ENCODE results near the gene CRYL1.

DNA sequence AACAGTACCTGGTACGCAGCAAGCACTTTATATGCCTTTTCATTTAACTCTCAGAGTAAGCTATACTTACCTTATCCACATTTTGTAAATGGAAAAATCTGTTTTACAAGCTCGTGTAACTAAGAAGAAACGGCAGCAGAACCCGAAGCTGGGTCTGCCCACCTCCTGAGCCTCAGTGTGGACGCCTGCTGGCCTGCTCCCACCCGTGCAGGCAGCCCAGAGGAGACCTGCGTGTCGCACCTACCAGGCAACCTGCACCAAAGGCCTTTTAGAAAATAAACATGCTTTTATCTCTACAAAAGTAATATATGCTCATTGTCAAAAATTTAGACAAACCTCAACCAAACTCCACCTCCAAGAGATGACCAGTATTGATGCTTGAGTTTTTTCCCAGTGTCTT lies 62.7 kb downstream of the CRYL1 start:
- TF ChIP-seq, protein P1, sequence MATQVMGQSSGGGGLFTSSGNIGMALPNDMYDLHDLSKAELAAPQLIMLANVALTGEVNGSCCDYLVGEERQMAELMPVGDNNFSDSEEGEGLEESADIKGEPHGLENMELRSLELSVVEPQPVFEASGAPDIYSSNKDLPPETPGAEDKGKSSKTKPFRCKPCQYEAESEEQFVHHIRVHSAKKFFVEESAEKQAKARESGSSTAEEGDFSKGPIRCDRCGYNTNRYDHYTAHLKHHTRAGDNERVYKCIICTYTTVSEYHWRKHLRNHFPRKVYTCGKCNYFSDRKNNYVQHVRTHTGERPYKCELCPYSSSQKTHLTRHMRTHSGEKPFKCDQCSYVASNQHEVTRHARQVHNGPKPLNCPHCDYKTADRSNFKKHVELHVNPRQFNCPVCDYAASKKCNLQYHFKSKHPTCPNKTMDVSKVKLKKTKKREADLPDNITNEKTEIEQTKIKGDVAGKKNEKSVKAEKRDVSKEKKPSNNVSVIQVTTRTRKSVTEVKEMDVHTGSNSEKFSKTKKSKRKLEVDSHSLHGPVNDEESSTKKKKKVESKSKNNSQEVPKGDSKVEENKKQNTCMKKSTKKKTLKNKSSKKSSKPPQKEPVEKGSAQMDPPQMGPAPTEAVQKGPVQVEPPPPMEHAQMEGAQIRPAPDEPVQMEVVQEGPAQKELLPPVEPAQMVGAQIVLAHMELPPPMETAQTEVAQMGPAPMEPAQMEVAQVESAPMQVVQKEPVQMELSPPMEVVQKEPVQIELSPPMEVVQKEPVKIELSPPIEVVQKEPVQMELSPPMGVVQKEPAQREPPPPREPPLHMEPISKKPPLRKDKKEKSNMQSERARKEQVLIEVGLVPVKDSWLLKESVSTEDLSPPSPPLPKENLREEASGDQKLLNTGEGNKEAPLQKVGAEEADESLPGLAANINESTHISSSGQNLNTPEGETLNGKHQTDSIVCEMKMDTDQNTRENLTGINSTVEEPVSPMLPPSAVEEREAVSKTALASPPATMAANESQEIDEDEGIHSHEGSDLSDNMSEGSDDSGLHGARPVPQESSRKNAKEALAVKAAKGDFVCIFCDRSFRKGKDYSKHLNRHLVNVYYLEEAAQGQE (IDR thresholded peaks at IDR 0.05; ENCODE audit: borderline replicate concordance) = no peak
- TF ChIP-seq, protein P1 (CRISPR knock-in tag; IDR thresholded peaks at IDR 0.05; ENCODE audit: low read depth) = no peak
- TF ChIP-seq, protein P2, sequence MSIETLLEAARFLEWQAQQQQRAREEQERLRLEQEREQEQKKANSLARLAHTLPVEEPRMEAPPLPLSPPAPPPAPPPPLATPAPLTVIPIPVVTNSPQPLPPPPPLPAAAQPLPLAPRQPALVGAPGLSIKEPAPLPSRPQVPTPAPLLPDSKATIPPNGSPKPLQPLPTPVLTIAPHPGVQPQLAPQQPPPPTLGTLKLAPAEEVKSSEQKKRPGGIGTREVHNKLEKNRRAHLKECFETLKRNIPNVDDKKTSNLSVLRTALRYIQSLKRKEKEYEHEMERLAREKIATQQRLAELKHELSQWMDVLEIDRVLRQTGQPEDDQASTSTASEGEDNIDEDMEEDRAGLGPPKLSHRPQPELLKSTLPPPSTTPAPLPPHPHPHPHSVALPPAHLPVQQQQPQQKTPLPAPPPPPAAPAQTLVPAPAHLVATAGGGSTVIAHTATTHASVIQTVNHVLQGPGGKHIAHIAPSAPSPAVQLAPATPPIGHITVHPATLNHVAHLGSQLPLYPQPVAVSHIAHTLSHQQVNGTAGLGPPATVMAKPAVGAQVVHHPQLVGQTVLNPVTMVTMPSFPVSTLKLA (conservative IDR thresholded peaks at IDR 0.05) = no peak
- TF ChIP-seq TARDBP (IDR thresholded peaks at IDR 0.05) (no peak), EZH2 (IDR thresholded peaks at IDR 0.05; ENCODE audit: borderline replicate concordance, low read depth, low read length) (no peak), ARNT (IDR thresholded peaks at IDR 0.05) (no peak), FOXM1 (IDR thresholded peaks at IDR 0.05; ENCODE audit: low read depth) (no peak), FOXM1 (CRISPR knock-in tag; IDR thresholded peaks at IDR 0.05; ENCODE audit: low read depth) (no peak), ARHGAP35 (IDR thresholded peaks at IDR 0.05; ENCODE audit: partially characterized antibody) (no peak), CBFB (CRISPR knock-in tag; IDR thresholded peaks at IDR 0.05) (no peak), SETDB1 (IDR thresholded peaks at IDR 0.05; ENCODE audit: low read length) (no peak)
- TF ChIP-seq, protein P3, sequence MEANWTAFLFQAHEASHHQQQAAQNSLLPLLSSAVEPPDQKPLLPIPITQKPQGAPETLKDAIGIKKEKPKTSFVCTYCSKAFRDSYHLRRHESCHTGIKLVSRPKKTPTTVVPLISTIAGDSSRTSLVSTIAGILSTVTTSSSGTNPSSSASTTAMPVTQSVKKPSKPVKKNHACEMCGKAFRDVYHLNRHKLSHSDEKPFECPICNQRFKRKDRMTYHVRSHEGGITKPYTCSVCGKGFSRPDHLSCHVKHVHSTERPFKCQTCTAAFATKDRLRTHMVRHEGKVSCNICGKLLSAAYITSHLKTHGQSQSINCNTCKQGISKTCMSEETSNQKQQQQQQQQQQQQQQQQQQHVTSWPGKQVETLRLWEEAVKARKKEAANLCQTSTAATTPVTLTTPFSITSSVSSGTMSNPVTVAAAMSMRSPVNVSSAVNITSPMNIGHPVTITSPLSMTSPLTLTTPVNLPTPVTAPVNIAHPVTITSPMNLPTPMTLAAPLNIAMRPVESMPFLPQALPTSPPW (CRISPR knock-in tag; IDR thresholded peaks at IDR 0.05) = no peak
- TF ChIP-seq, protein P4, sequence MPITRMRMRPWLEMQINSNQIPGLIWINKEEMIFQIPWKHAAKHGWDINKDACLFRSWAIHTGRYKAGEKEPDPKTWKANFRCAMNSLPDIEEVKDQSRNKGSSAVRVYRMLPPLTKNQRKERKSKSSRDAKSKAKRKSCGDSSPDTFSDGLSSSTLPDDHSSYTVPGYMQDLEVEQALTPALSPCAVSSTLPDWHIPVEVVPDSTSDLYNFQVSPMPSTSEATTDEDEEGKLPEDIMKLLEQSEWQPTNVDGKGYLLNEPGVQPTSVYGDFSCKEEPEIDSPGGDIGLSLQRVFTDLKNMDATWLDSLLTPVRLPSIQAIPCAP (CRISPR knock-in tag; IDR thresholded peaks at IDR 0.05; ENCODE audit: borderline replicate concordance) = no peak
- TF ChIP-seq, protein P5, sequence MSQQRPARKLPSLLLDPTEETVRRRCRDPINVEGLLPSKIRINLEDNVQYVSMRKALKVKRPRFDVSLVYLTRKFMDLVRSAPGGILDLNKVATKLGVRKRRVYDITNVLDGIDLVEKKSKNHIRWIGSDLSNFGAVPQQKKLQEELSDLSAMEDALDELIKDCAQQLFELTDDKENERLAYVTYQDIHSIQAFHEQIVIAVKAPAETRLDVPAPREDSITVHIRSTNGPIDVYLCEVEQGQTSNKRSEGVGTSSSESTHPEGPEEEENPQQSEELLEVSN (IDR thresholded peaks at IDR 0.05; ENCODE audit: borderline replicate concordance in 1 of 2, extremely low read depth in 1 of 2, insufficient read depth in 1 of 2, insufficient read length in 1 of 2, low read depth in 1 of 2, low read length in 1 of 2, poor library complexity in 1 of 2, severe bottlenecking in 1 of 2) = no peak
- TF ChIP-seq, protein P6, sequence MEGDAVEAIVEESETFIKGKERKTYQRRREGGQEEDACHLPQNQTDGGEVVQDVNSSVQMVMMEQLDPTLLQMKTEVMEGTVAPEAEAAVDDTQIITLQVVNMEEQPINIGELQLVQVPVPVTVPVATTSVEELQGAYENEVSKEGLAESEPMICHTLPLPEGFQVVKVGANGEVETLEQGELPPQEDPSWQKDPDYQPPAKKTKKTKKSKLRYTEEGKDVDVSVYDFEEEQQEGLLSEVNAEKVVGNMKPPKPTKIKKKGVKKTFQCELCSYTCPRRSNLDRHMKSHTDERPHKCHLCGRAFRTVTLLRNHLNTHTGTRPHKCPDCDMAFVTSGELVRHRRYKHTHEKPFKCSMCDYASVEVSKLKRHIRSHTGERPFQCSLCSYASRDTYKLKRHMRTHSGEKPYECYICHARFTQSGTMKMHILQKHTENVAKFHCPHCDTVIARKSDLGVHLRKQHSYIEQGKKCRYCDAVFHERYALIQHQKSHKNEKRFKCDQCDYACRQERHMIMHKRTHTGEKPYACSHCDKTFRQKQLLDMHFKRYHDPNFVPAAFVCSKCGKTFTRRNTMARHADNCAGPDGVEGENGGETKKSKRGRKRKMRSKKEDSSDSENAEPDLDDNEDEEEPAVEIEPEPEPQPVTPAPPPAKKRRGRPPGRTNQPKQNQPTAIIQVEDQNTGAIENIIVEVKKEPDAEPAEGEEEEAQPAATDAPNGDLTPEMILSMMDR (IDR thresholded peaks at IDR 0.05 in 2 of 3, conservative IDR thresholded peaks at IDR 0.05 in 1 of 3; ENCODE audit: insufficient read depth in 2 of 3, low read depth in 1 of 3, low read length in 3 of 3) = no peak

Data from K562 (cell line).